ENCODE results near the gene ANO10. TPM values are rescaled to one million over a fixed set of nuclear protein-coding genes. Genes with fewer than 3 reads are reported as not detected.

The ANO10 gene
- total and polyA plus RNA-seq, 2 of the 8 experiments (the other 6 are each of a cell fraction or from before 2014, with no cell fraction given), result 38.0 to 53.2 TPM

DNA sequence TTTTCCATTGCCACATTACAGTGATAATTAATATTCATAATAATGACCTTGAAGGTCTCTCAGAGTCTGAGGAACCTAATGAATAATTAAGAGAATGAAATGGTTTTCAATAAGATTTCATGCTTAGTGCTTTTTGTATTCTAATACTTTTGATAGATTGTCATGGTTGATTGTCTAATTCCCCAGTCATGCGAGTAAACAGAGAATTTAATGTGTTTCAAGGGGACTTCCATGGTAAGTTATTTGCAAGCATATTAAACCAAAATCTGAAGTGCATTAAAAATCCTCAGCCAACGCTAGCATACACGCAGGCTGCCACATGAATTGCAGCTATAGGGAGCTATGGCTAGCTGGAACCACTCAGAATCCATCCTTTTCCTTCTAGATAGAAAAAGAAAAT lies 18.9 kb upstream of the ANO10 start:
- no peak overlapping the region for H3K4ac ChIP-seq (replicated peaks; ENCODE audit: insufficient read length, low read depth, low read length)

More for the DNA sequence above, 18.9 kb upstream of the ANO10 start:
- no peaks in the 10 kb centered on the region for H4K20me1 ChIP-seq (replicated peaks in 1 of 2; ENCODE audit: control insufficient read depth in 1 of 2, insufficient read depth in 2 of 2, low read length in 2 of 2)
- H2BK20ac ChIP-seq (ENCODE audit: low read length), result no peak overlapping the region
- no peak overlapping the region for H4K91ac ChIP-seq (replicated peaks; ENCODE audit: insufficient read length, low read length)
- H2AK5ac ChIP-seq (ENCODE audit: low read depth, low read length), result no peak overlapping the region
- H2AFZ ChIP-seq (ENCODE audit: low read length), result no peak overlapping the region
- no peak overlapping the region for H2BK120ac ChIP-seq (replicated peaks; ENCODE audit: low read depth, low read length)
- no peaks in the 10 kb centered on the region for H3K79me1 ChIP-seq (ENCODE audit: low read depth, low read length)
- H3K27me3 ChIP-seq (replicated peaks in 1 of 4; ENCODE audit: control insufficient read depth in 3 of 4, extremely low read depth in 1 of 4, insufficient read depth in 3 of 4, low read length in 3 of 4), result no peaks in the 10 kb centered on the region
- H3K27ac ChIP-seq (ENCODE audit: low read depth, low read length), result no peak overlapping the region
- no peak overlapping the region for H3K14ac ChIP-seq (ENCODE audit: insufficient read length)
- H3K9me3 ChIP-seq (ENCODE audit: insufficient read depth in 2 of 2, low read depth in 1 of 2, low read length in 1 of 2), result no peaks in the 10 kb centered on the region
- H3K18ac ChIP-seq (ENCODE audit: extremely low read depth, low read length), result no peak overlapping the region
- H3K56ac ChIP-seq (replicated peaks; ENCODE audit: insufficient read length, low read depth, low read length), result no peak overlapping the region
- no peak overlapping the region for H3K4me2 ChIP-seq (ENCODE audit: insufficient read depth in 1 of 2, low read depth in 2 of 2, low read length in 2 of 2)
- no peak for TF ChIP-seq NANOG (IDR thresholded peaks at IDR 0.05; ENCODE audit: insufficient read depth, low read depth, low read length, poor library complexity, severe bottlenecking)
- no peak for TF ChIP-seq POLR2AphosphoS5 (IDR thresholded peaks at IDR 0.05; ENCODE audit: low read depth, low read length)
- no peak for TF ChIP-seq ZNF274 (IDR thresholded peaks at IDR 0.05; ENCODE audit: borderline replicate concordance, extremely low read depth, low read length)
- no peak for TF ChIP-seq CEBPB (IDR thresholded peaks at IDR 0.05; ENCODE audit: low read depth, low read length)
- no peak for TF ChIP-seq CREB1 (IDR thresholded peaks at IDR 0.05)
- no peak for TF ChIP-seq ASH2L (IDR thresholded peaks at IDR 0.05; ENCODE audit: low read length)
- TF ChIP-seq TBP (IDR thresholded peaks at IDR 0.05; ENCODE audit: low read depth, low read length), result no peak
- no peak for TF ChIP-seq MAFK (IDR thresholded peaks at IDR 0.05; ENCODE audit: low read depth, low read length)
- TF ChIP-seq, protein P1, sequence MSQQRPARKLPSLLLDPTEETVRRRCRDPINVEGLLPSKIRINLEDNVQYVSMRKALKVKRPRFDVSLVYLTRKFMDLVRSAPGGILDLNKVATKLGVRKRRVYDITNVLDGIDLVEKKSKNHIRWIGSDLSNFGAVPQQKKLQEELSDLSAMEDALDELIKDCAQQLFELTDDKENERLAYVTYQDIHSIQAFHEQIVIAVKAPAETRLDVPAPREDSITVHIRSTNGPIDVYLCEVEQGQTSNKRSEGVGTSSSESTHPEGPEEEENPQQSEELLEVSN (IDR thresholded peaks at IDR 0.05), result no peak
- TF ChIP-seq CHD1 (IDR thresholded peaks at IDR 0.05; ENCODE audit: low read depth, low read length), result no peak
- TF ChIP-seq, protein P2, sequence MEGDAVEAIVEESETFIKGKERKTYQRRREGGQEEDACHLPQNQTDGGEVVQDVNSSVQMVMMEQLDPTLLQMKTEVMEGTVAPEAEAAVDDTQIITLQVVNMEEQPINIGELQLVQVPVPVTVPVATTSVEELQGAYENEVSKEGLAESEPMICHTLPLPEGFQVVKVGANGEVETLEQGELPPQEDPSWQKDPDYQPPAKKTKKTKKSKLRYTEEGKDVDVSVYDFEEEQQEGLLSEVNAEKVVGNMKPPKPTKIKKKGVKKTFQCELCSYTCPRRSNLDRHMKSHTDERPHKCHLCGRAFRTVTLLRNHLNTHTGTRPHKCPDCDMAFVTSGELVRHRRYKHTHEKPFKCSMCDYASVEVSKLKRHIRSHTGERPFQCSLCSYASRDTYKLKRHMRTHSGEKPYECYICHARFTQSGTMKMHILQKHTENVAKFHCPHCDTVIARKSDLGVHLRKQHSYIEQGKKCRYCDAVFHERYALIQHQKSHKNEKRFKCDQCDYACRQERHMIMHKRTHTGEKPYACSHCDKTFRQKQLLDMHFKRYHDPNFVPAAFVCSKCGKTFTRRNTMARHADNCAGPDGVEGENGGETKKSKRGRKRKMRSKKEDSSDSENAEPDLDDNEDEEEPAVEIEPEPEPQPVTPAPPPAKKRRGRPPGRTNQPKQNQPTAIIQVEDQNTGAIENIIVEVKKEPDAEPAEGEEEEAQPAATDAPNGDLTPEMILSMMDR (IDR thresholded peaks at IDR 0.05; ENCODE audit: control extremely low read depth in 1 of 3, insufficient read depth in 1 of 3, low read depth in 1 of 3, low read length in 3 of 3), result no peak
- TF ChIP-seq SP4 (IDR thresholded peaks at IDR 0.05; ENCODE audit: low read length), result no peak
- ChIA-PET POLR2A (ENCODE audit: partially characterized antibody) (no interaction called here), CTCF (ENCODE audit: partially characterized antibody) (no interaction called here)
- H3K9ac ChIP-seq (replicated peaks in 1 of 4; ENCODE audit: extremely low read depth in 1 of 4, low read depth in 3 of 4, low read length in 3 of 4), result no peak overlapping the region
- H4K5ac ChIP-seq (ENCODE audit: insufficient read length, low read depth, low read length), result no peak overlapping the region
- no peak overlapping the region for H3K4me3 ChIP-seq (ENCODE audit: extremely low read depth in 1 of 4, insufficient read depth in 2 of 4, low read depth in 3 of 4, low read length in 4 of 4)
- H2BK5ac ChIP-seq (ENCODE audit: low read depth, low read length), result no peak overlapping the region
- DNase-seq (ENCODE audit: low read depth in 1 of 2, low spot score in 2 of 2) (no peak), FAIRE-seq (no peak)
- 93% methylated on average over 3 of the region's 3 CpGs; no CpG with 5 or more reads in 1 of the 2 experiments for WGBS, 2 experiments (ENCODE audit: extremely low coverage in 1 of 2, insufficient coverage in 1 of 2, insufficient read length in 1 of 2, insufficient replicate concordance in 2 of 2, low coverage in 1 of 2, low lambda C conversion rate in 2 of 2, missing lambda C conversion rate in 1 of 2)
- no peaks in the 10 kb centered on the region for H3K79me2 ChIP-seq (ENCODE audit: control insufficient read depth in 1 of 2, insufficient read depth in 2 of 2, low read length in 2 of 2)
- H3K36me3 ChIP-seq (ENCODE audit: control insufficient read depth in 2 of 4, insufficient read depth in 4 of 4, low read length in 3 of 4), result no peaks in the 10 kb centered on the region
- H2BK15ac ChIP-seq (ENCODE audit: low read length), result no peak overlapping the region
- H3K4me1 ChIP-seq (replicated peaks in 1 of 4; ENCODE audit: control insufficient read depth in 3 of 4, insufficient read depth in 4 of 4, low read length in 3 of 4), result peaks cover 0 to 5% (median 0%) of the 10 kb centered on the region in 4 experiments; a peak in 1 of 7 replicates
- no peak overlapping the region for H3K23ac ChIP-seq (ENCODE audit: insufficient read length)
- H3K23me2 ChIP-seq (ENCODE audit: low read depth, low read length), result no peaks in the 10 kb centered on the region
- H4K8ac ChIP-seq (ENCODE audit: extremely low read depth, insufficient read depth, low read length), result no peak overlapping the region
- H2BK12ac ChIP-seq (ENCODE audit: low read depth, low read length), result no peak overlapping the region

Data from H1 (cell line).